Measurements from ENCODE around the gene CLASP1.

GRCh38 chr2:121653035-121653434, 3.8 kb upstream of the CLASP1 start:
- TF ChIP-seq CTCF (IDR thresholded peaks at IDR 0.05) (no peak), POLR2AphosphoS5 (IDR thresholded peaks at IDR 0.05) (no peak), EP300 (IDR thresholded peaks at IDR 0.05) (no peak), POLR2A (IDR thresholded peaks at IDR 0.05) (no peak)

All from sigmoid colon (tissue), 4 donors.